Measurements from ENCODE around the gene PKM.
A peak's percentile ranks its signal among the peaks of the same experiment; 100 is the strongest.

PKM gene

DNA sequence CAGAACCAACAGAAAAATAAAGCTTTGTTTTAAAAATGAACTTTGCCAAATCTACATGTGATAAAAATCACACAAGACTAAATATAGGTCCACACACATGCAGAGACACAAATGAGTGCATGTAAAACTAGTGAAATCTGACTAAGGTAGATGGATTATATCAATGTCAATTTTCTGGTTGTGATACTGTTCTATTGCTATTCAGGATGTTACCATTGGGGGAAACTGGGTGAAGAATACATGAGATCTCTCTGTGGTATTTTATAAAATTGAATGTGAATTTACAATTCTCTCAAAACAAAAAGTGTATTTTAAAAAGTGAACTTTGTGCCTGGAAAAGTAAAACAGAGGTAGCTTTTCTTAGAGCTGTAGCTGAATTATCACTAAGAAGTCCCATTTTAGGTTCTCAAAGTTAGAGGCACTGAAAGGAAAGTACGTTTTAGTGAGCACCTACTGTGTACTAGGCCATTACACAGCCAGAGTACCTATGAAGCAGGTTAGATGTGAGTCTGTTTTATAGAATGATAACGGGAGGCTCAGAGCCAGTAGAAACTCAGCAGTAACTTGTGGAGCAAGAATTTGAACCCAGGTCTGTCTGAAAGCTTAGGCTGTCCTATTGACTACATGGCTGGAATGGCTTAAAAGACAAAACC is 41.6 kb downstream of the PKM start:
- H3K4me3 ChIP-seq (ENCODE audit: low read depth, low read length), result no peak overlapping the region
- TF ChIP-seq, protein P1, sequence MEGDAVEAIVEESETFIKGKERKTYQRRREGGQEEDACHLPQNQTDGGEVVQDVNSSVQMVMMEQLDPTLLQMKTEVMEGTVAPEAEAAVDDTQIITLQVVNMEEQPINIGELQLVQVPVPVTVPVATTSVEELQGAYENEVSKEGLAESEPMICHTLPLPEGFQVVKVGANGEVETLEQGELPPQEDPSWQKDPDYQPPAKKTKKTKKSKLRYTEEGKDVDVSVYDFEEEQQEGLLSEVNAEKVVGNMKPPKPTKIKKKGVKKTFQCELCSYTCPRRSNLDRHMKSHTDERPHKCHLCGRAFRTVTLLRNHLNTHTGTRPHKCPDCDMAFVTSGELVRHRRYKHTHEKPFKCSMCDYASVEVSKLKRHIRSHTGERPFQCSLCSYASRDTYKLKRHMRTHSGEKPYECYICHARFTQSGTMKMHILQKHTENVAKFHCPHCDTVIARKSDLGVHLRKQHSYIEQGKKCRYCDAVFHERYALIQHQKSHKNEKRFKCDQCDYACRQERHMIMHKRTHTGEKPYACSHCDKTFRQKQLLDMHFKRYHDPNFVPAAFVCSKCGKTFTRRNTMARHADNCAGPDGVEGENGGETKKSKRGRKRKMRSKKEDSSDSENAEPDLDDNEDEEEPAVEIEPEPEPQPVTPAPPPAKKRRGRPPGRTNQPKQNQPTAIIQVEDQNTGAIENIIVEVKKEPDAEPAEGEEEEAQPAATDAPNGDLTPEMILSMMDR (conservative IDR thresholded peaks at IDR 0.05; ENCODE audit: low read depth, low read length), result no peak
- DNase-seq (ENCODE audit: low read depth), result no peak

GRCh38 chr15:72184165-72184811 is 46.7 kb downstream of the PKM start:
- H3K4me3 ChIP-seq (ENCODE audit: low read depth, low read length), result peak overlapping the region; percentile 41
- DNase-seq (ENCODE audit: low read depth), result peak; percentile 22
- TF ChIP-seq, protein P1 (conservative IDR thresholded peaks at IDR 0.05; ENCODE audit: low read depth, low read length), result no peak

- TF ChIP-seq, protein P1 (conservative IDR thresholded peaks at IDR 0.05; ENCODE audit: low read depth, low read length), result no peak
- H3K4me3 ChIP-seq (ENCODE audit: low read depth, low read length), result peak overlapping the region; percentile 41
- DNase-seq (ENCODE audit: low read depth), result no peak
Observed at GRCh38 chr15:72183781-72184164, 47.2 kb downstream of the PKM start.

GRCh38 chr15:72182673-72183072 is 48.3 kb downstream of the PKM start:
- TF ChIP-seq, protein P1 (conservative IDR thresholded peaks at IDR 0.05; ENCODE audit: low read depth, low read length), result no peak
- DNase-seq (ENCODE audit: low read depth), result peak; percentile 57
- no peak overlapping the region for H3K4me3 ChIP-seq (ENCODE audit: low read depth, low read length)

GRCh38 chr15:72182244-72182643 is 48.7 kb downstream of the PKM start:
- DNase-seq (ENCODE audit: low read depth), result no peak
- TF ChIP-seq, protein P1 (conservative IDR thresholded peaks at IDR 0.05; ENCODE audit: low read depth, low read length), result no peak
- no peak overlapping the region for H3K4me3 ChIP-seq (ENCODE audit: low read depth, low read length)

DNA sequence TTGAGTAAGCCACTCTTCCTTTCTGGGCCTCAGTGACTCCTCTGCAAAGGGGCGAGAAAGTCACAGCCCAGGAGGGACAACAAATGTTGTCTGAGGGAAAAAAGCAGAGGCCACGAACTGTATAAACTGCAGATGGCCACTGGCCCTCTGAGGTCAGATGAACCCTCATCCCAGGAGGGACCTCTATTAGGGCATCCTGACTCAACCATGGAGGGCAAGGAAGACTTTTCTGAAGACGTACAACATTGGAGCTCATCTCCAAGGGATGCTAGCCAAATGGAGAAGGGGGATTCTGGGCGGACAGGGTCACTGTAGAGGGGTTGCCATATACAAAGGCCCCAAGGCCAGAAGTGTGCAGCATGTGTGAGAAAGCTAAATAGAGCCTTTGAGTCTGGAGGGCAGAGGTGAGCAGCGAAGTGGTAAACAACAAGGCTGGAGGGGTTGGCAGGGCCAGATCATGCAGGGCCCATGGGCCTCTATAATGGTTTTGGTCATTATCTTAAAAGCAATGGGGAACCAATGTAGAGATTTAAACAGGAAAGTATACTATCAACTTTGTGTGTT is 50.1 kb downstream of the PKM start:
- no peak for DNase-seq (ENCODE audit: low read depth)
- H3K4me3 ChIP-seq (ENCODE audit: low read depth, low read length), result no peak overlapping the region
- TF ChIP-seq, protein P1 (conservative IDR thresholded peaks at IDR 0.05; ENCODE audit: low read depth, low read length), result no peak
